ENCODE data around the gene TRIM10.

DNA sequence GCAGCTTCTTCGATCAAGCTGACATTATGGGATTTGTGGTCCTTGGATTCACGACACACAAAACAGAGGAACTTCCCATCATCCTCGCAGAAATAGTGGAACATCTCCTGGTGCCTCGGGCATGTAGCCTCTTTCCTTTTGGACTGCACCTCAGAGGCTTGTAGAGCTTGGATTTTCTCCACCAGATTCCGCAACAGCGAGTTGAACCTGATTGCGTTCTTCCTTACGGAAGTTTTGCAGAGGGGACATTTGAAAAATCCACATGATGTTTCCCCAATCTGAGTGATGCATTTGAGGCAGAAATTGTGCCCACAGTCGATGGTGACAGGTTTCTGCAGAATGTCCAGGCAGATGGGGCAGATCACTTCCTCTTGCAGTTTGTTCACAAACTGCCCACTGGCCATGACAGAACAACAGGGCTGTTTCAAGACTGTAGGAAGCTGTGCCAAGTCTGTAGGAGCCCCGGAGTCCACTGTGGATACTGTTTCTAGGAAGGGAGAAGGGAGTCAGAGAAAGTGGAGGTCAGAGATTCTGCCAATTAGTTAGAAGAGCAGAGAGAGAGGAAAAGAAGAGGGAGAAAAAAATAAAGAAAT lies 48.5 kb downstream of the TRIM10 start:
- no peak for TF ChIP-seq POLR2AphosphoS5 (IDR thresholded peaks at IDR 0.05)
- TF ChIP-seq, protein P1, sequence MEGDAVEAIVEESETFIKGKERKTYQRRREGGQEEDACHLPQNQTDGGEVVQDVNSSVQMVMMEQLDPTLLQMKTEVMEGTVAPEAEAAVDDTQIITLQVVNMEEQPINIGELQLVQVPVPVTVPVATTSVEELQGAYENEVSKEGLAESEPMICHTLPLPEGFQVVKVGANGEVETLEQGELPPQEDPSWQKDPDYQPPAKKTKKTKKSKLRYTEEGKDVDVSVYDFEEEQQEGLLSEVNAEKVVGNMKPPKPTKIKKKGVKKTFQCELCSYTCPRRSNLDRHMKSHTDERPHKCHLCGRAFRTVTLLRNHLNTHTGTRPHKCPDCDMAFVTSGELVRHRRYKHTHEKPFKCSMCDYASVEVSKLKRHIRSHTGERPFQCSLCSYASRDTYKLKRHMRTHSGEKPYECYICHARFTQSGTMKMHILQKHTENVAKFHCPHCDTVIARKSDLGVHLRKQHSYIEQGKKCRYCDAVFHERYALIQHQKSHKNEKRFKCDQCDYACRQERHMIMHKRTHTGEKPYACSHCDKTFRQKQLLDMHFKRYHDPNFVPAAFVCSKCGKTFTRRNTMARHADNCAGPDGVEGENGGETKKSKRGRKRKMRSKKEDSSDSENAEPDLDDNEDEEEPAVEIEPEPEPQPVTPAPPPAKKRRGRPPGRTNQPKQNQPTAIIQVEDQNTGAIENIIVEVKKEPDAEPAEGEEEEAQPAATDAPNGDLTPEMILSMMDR (IDR thresholded peaks at IDR 0.05) = no peak
- TF ChIP-seq POLR2A (IDR thresholded peaks at IDR 0.05) = no peak
- no peak for TF ChIP-seq EP300 (IDR thresholded peaks at IDR 0.05)

Data from gastroesophageal sphincter (tissue), 3 donors.